ENCODE data around the gene C10orf53.

C10orf53 gene

DNA sequence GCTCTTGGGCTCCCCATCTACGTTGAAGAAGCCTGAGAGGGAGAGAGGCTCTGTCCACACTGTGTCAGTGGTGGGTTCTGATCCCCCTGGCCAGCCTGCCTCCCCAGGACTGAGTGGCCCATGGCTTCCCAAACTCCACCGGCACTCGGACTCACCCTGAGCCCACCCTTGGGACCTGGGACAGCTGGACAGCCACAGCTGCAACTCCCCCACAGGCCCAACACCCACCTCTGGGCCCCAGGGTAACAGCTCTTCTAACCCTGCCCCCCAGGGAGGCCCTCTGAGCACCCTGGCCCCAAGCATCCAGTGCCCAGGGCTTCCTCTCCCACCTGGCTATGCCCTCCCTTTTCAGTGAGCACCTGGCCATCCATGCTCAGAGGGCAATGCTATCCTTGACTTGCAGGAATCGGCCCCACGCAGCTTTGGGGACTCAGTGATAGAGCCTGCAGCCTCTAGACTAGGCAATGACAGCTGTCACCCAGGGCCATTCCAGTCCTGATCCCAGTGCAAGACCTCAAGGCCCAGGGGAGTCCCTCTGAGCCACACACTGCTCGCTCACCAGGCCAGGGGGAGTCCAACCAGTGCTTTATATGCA, 64.7 kb downstream of the C10orf53 start:
- no peaks in the 10 kb centered on the region for H3K79me2 ChIP-seq (ENCODE audit: insufficient read depth, low read depth)
- no peaks in the 10 kb centered on the region for H3K27me3 ChIP-seq (ENCODE audit: insufficient read depth, low read depth)
- no peaks in the 10 kb centered on the region for H3K36me3 ChIP-seq (ENCODE audit: insufficient read depth)
- no peaks in the 10 kb centered on the region for H3K4me1 ChIP-seq (ENCODE audit: low read depth, poor library complexity, severe bottlenecking)
- no peak overlapping the region for H3K4me3 ChIP-seq (IDR thresholded peaks at IDR 0.05; ENCODE audit: insufficient read depth, low read depth, low read length)
- no peak overlapping the region for H3K27ac ChIP-seq
- TF ChIP-seq, protein P1, sequence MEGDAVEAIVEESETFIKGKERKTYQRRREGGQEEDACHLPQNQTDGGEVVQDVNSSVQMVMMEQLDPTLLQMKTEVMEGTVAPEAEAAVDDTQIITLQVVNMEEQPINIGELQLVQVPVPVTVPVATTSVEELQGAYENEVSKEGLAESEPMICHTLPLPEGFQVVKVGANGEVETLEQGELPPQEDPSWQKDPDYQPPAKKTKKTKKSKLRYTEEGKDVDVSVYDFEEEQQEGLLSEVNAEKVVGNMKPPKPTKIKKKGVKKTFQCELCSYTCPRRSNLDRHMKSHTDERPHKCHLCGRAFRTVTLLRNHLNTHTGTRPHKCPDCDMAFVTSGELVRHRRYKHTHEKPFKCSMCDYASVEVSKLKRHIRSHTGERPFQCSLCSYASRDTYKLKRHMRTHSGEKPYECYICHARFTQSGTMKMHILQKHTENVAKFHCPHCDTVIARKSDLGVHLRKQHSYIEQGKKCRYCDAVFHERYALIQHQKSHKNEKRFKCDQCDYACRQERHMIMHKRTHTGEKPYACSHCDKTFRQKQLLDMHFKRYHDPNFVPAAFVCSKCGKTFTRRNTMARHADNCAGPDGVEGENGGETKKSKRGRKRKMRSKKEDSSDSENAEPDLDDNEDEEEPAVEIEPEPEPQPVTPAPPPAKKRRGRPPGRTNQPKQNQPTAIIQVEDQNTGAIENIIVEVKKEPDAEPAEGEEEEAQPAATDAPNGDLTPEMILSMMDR (conservative IDR thresholded peaks at IDR 0.05; ENCODE audit: low read depth, low read length): no peak
- no peak overlapping the region for H2AFZ ChIP-seq (ENCODE audit: low read depth)
- no peak overlapping the region for H3K9ac ChIP-seq
- no peak overlapping the region for H3K4me2 ChIP-seq
- no peaks in the 10 kb centered on the region for H4K20me1 ChIP-seq (ENCODE audit: insufficient read depth)

DNA sequence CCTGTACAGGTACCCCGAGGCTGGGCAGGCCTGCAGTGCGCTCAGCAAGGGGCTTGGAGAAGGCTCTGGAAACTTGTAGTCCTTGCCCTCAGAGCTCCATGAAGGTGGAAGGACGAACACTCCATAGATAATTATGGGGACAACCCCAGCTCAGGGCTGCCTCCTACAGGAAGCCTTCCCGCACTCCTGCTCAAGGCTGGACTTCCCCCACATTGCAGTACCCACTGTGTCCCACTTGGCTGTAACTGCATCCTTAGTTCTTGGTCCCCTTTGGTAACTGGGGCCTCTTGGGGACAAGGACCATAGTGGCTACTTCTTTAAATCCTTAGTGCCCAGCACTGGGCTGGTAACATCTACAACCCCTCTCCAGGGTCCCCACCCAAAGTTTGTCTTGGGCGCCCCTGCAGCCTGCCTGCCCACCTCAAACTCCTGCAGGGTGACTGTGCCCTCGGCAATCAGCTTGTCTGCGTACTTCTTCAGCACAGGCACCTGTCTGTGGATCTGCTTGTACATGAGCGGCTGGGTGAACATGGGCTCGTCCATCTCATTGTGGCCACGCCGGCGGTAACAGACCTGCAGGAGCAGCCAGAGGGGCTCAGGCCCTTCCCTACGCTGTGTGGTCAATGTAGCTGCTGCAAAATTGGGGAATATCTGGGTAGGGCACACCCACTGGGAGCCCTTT, 65.6 kb downstream of the C10orf53 start:
- no peaks in the 10 kb centered on the region for H3K4me1 ChIP-seq (ENCODE audit: low read depth, poor library complexity, severe bottlenecking)
- H3K79me2 ChIP-seq (ENCODE audit: insufficient read depth, low read depth): no peaks in the 10 kb centered on the region
- H4K20me1 ChIP-seq (ENCODE audit: insufficient read depth): no peaks in the 10 kb centered on the region
- H3K36me3 ChIP-seq (ENCODE audit: insufficient read depth): no peaks in the 10 kb centered on the region
- no peak overlapping the region for H3K9ac ChIP-seq
- H3K27ac ChIP-seq: no peak overlapping the region
- H3K4me2 ChIP-seq: no peak overlapping the region
- H2AFZ ChIP-seq (ENCODE audit: low read depth): no peak overlapping the region
- no peaks in the 10 kb centered on the region for H3K27me3 ChIP-seq (ENCODE audit: insufficient read depth, low read depth)
- H3K4me3 ChIP-seq (IDR thresholded peaks at IDR 0.05; ENCODE audit: insufficient read depth, low read depth, low read length): no peak overlapping the region
- TF ChIP-seq, protein P1 (conservative IDR thresholded peaks at IDR 0.05; ENCODE audit: low read depth, low read length): no peak

DNA sequence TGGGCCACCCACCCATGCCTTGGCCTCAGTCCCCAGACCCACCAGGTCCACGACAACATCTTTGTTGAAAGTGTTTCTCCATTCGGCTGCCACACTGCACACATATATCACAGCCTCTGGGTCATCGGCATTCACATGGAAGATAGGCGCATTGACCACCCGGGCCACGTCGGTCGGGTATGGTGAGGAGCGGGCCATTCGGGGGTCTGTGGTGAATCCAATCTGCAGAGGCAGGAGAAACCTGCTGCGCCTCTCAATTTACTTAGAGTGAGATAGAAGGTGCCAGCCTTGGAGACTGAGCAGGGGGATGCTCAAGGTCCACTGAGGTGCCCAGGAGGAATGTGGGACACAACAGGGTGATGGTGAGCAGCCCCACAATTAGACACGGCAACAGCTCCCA, 66.3 kb downstream of the C10orf53 start:
- no peaks in the 10 kb centered on the region for H4K20me1 ChIP-seq (ENCODE audit: insufficient read depth)
- H2AFZ ChIP-seq (ENCODE audit: low read depth): no peak overlapping the region
- TF ChIP-seq, protein P1 (conservative IDR thresholded peaks at IDR 0.05; ENCODE audit: low read depth, low read length): no peak
- no peak overlapping the region for H3K9ac ChIP-seq
- H3K27ac ChIP-seq: no peak overlapping the region
- H3K36me3 ChIP-seq (ENCODE audit: insufficient read depth): no peaks in the 10 kb centered on the region
- no peak overlapping the region for H3K4me2 ChIP-seq
- H3K4me3 ChIP-seq (IDR thresholded peaks at IDR 0.05; ENCODE audit: insufficient read depth, low read depth, low read length): no peak overlapping the region
- H3K27me3 ChIP-seq (ENCODE audit: insufficient read depth, low read depth): no peaks in the 10 kb centered on the region
- H3K4me1 ChIP-seq (ENCODE audit: low read depth, poor library complexity, severe bottlenecking): no peaks in the 10 kb centered on the region
- no peaks in the 10 kb centered on the region for H3K79me2 ChIP-seq (ENCODE audit: insufficient read depth, low read depth)

DNA sequence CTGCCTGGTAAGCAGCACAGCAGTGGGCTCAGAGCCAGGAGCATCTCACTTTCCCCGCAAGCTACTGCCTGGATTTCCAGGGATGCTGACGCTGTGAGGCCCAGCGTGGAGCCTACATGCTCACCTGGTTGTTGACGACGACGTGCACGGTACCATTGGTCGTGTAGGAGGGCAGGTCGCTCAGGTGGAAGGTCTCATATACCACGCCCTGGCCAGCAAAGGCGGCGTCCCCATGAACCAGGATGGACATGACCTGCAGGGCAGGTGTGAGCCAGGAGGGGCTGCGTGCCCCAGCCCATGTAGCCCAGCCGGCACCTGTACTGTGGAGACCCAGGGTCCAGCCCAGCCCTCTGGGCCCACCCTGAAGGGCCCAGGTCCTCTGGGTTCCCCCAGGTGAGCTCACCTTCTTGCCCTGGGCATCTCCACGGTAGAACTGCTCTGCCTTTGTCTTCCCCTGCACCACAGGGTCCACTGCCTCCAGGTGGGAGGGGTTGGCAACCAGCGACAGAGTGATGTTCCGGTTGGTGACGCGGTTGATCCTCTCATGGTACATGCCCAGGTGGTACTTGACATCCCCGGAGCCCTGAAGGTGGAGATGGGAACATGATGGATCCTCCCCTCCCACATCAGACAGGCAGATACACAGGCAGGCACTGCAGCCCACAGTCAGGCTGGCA, 67.3 kb downstream of the C10orf53 start:
- Histone ChIP-seq H3K27ac (no peak overlapping the region), H3K27me3 (ENCODE audit: insufficient read depth, low read depth) (no peaks in the 10 kb centered on the region), H3K79me2 (ENCODE audit: insufficient read depth, low read depth) (no peaks in the 10 kb centered on the region), H4K20me1 (ENCODE audit: insufficient read depth) (no peaks in the 10 kb centered on the region), H3K36me3 (ENCODE audit: insufficient read depth) (no peaks in the 10 kb centered on the region), H3K4me1 (ENCODE audit: low read depth, poor library complexity, severe bottlenecking) (no peaks in the 10 kb centered on the region), H3K4me2 (no peak overlapping the region), H3K9ac (no peak overlapping the region), H2AFZ (ENCODE audit: low read depth) (no peak overlapping the region), H3K4me3 (IDR thresholded peaks at IDR 0.05; ENCODE audit: insufficient read depth, low read depth, low read length) (no peak overlapping the region)
- TF ChIP-seq, protein P1 (conservative IDR thresholded peaks at IDR 0.05; ENCODE audit: low read depth, low read length): no peak

Measured in KMS-11 (cell line).